Stimulated activated CD8-positive, alpha-beta memory T cell treated with anti-CD3 and anti-CD28 coated beads, Interleukin-12 subunit alpha, Interleukin-12 subunit beta, amount 100 ng/mL, for 24 hours (primary cell): ENCODE measurements around the gene RNU6-8.

ENCODE experiments used
- DNase-seq: peaks from one replicate; pipeline ENCODE4 v3.0.0-alpha.2; 2020; ENCODE audit errors: extremely low read depth

Gene RNU6-8

GRCh38 chr14:32205554-32205953 is 2.5 kb upstream of the RNU6-8 start:
- no peak for DNase-seq

GRCh38 chr14:32203928-32204357 is 874 bp upstream of the RNU6-8 start:
- DNase-seq, result no peak

- DNase-seq, result no peak
Measured at GRCh38 chr14:32202491-32202997, 525 bp downstream of the RNU6-8 start.

GRCh38 chr14:32201816-32202490 is 1.1 kb downstream of the RNU6-8 start, which contains the start of gene RNU6-7:
Gene RNU6-7 (plus strand): TSS chr14:32202045.
- DNase-seq, result no peak

GRCh38 chr14:32201193-32201815 is 1.8 kb downstream of the RNU6-8 start:
- DNase-seq, result peak; percentile 42

GRCh38 chr14:32200368-32201192 is 2.5 kb downstream of the RNU6-8 start:
- no peak for DNase-seq

GRCh38 chr14:32197919-32198318 is 5.2 kb downstream of the RNU6-8 start:
- no peak for DNase-seq

GRCh38 chr14:32195636-32196035 is 7.4 kb downstream of the RNU6-8 start:
- DNase-seq, result no peak

- DNase-seq, result no peak
Measured at GRCh38 chr14:32193532-32193931, 9.5 kb downstream of the RNU6-8 start.

GRCh38 chr14:32192712-32193373 is 10.2 kb downstream of the RNU6-8 start:
- no peak for DNase-seq

- DNase-seq, result no peak
Measured at GRCh38 chr14:32190673-32191072, 12.4 kb downstream of the RNU6-8 start.

GRCh38 chr14:32189811-32190210 is 13.3 kb downstream of the RNU6-8 start:
- no peak for DNase-seq

GRCh38 chr14:32186248-32186647 is 16.8 kb downstream of the RNU6-8 start:
- no peak for DNase-seq

GRCh38 chr14:32185097-32185496 is 18.0 kb downstream of the RNU6-8 start:
- no peak for DNase-seq

GRCh38 chr14:32183151-32184058 is 19.7 kb downstream of the RNU6-8 start:
- no peak for DNase-seq

GRCh38 chr14:32171469-32171868 is 31.6 kb downstream of the RNU6-8 start:
- DNase-seq, result no peak

GRCh38 chr14:32169191-32169590 is 33.9 kb downstream of the RNU6-8 start:
- no peak for DNase-seq

- no peak for DNase-seq
Measured at GRCh38 chr14:32167907-32168306, 35.2 kb downstream of the RNU6-8 start.

GRCh38 chr14:32166924-32167323 is 36.1 kb downstream of the RNU6-8 start:
- no peak for DNase-seq

GRCh38 chr14:32166029-32166428 is 37.0 kb downstream of the RNU6-8 start:
- no peak for DNase-seq
